CD4-positive, alpha-beta T cell (primary cell): ENCODE data around the gene ALPG. TPM values are rescaled to one million over a fixed set of nuclear protein-coding genes. Genes with fewer than 3 reads are reported as not detected.
"Not testable (repeated sequence)": the region's sequence is repeated elsewhere in the genome, so short reads cannot be mapped to it uniquely, and the experiment has no call there.

Experiments
- ATAC-seq: fragments of 200-7000 bp; cut with Tn5 transposase; one replicate; pipeline ENCODE4 v1.10.0; 2022; ENCODE audit warnings: mild to moderate bottlenecking; ENCODE audit not compliant: poor library complexity
- CTCF ChIA-PET: fragments of 350-600 bp; sonication (Branson Sonifier 250); formaldehyde crosslinking; loops from one replicate; lab custom pipeline; 2021; ENCODE audit warnings: antibody characterized with exemption, inconsistent platforms; lab: Charles Lee
- POLR2A ChIA-PET: fragments of 350-600 bp; sonication (Branson Sonifier 250); formaldehyde crosslinking; loops from one replicate; lab custom pipeline; 2021; ENCODE audit warnings: antibody characterized with exemption, inconsistent platforms; lab: Charles Lee
- DNase-seq, 14 experiments: peaks; one replicate each; pipeline ENCODE4 v3.0.0-alpha.2; 2013 to 2020; ENCODE audit warnings: mixed read lengths in 2 of 14
- H3K27ac ChIP-seq, 2 donors: one replicate each; pipeline versions ENCODE4 v1.5.1 to v1.7.0; 2013; ENCODE audit warnings: low read length in 2 of 2, low read depth in 1 of 2, mild to moderate bottlenecking in 1 of 2
- H3K27me3 ChIP-seq, 2 experiments: 1 replicate in 1 of 2; 2 replicates in 1 of 2; pipeline versions ENCODE4 v1.6.1 to v1.7.0; 2013; ENCODE audit warnings: low read length in 2 of 2, control low read depth in 1 of 2, mild to moderate bottlenecking in 1 of 2, moderate library complexity in 1 of 2; ENCODE audit not compliant: insufficient read depth in 2 of 2, control insufficient read depth in 1 of 2
- H3K36me3 ChIP-seq: one replicate; pipeline ENCODE4 v1.6.1; 2013; ENCODE audit warnings: low read length, control low read depth; ENCODE audit not compliant: insufficient read depth
- H3K4me1 ChIP-seq: one replicate; pipeline ENCODE4 v1.6.1; 2013; ENCODE audit warnings: low read length, control low read depth; ENCODE audit not compliant: insufficient read depth
- H3K4me3 ChIP-seq: one replicate; pipeline ENCODE4 v1.5.1; 2013; ENCODE audit warnings: mild to moderate bottlenecking, low read length, moderate library complexity
- H3K9me3 ChIP-seq, 2 experiments: 1 replicate in 1 of 2; 2 replicates in 1 of 2; pipeline versions ENCODE4 v1.6.1 to v1.7.0; 2013; ENCODE audit warnings: low read length in 2 of 2, mild to moderate bottlenecking in 2 of 2, control low read depth in 1 of 2, moderate library complexity in 1 of 2; ENCODE audit not compliant: control insufficient read depth in 1 of 2, insufficient read depth in 1 of 2
- H3K27ac Mint-ChIP-seq: one replicate; pipeline ENCODE4 v1.8.0; 2020; ENCODE audit warnings: mixed read lengths
- H3K27me3 Mint-ChIP-seq: one replicate; pipeline ENCODE4 v1.8.0; 2021; ENCODE audit warnings: mixed read lengths
- H3K36me3 Mint-ChIP-seq: one replicate; pipeline ENCODE4 v1.8.0; 2021; ENCODE audit warnings: low read depth, mixed read lengths
- H3K4me1 Mint-ChIP-seq: one replicate; pipeline ENCODE4 v1.8.0; 2021; ENCODE audit warnings: low read depth, mixed read lengths
- H3K4me3 Mint-ChIP-seq: one replicate; pipeline ENCODE4 v1.8.0; 2020; ENCODE audit warnings: mild to moderate bottlenecking, mixed read lengths
- H3K9me3 Mint-ChIP-seq: one replicate; pipeline ENCODE4 v1.8.0; 2020; ENCODE audit warnings: mixed read lengths
- CTCF ChIP-seq: fragments of 200-600 bp; IDR thresholded peaks from one replicate; pipeline ENCODE4 v1.8.0; 2022; ENCODE audit warnings: antibody characterized with exemption, mild to moderate bottlenecking
- intact Hi-C, 2 experiments: fragments of 100-400 bp; cut with DNase I in 1 of 2; cut with micrococcal nuclease in 1 of 2; formaldehyde crosslinking; loops; one replicate each; pipeline versions ENCODE4 v1.15.1 to v1.9.0; 2023 to 2025; cut with DNase I, micrococcal nuclease
- total RNA-seq, 174 experiments: library from RNA in 2 of 174; stranded (reverse) in 2 of 174; gene quantifications; one replicate each; pipeline ENCODE4 v1.2.3 and lab custom pipeline; 2021 to 2026

ALPG gene
- total RNA-seq, 2 experiments from 2014 or later, result not detected

GRCh38 chr2:232369126-232369951, 37.3 kb upstream of the ALPG start:
- no peak for TF ChIP-seq CTCF
- no peak overlapping the region for H3K4me3 Mint-ChIP-seq
- H3K4me1 Mint-ChIP-seq, result peaks cover 12% of the 10 kb centered on the region
- no peaks in the 10 kb centered on the region for H3K36me3 Mint-ChIP-seq
- no peak overlapping the region for H3K27ac Mint-ChIP-seq
- H3K27ac ChIP-seq, result no peak overlapping the region
- no peak for DNase-seq
- H3K9me3 ChIP-seq, result no peaks in the 10 kb centered on the region
- H3K4me1 ChIP-seq, result peaks cover 11% of the 10 kb centered on the region
- POLR2A ChIA-PET, result no interaction called here
- H3K27me3 Mint-ChIP-seq, result no peaks in the 10 kb centered on the region
- CTCF ChIA-PET, result no interaction called here
- intact Hi-C loops, result no loop called here
- ATAC-seq, result no peak
- H3K27me3 ChIP-seq, result no peaks in the 10 kb centered on the region
- no peaks in the 10 kb centered on the region for H3K9me3 Mint-ChIP-seq
- H3K4me3 ChIP-seq, result no peak overlapping the region
- H3K36me3 ChIP-seq, result no peaks in the 10 kb centered on the region

DNA sequence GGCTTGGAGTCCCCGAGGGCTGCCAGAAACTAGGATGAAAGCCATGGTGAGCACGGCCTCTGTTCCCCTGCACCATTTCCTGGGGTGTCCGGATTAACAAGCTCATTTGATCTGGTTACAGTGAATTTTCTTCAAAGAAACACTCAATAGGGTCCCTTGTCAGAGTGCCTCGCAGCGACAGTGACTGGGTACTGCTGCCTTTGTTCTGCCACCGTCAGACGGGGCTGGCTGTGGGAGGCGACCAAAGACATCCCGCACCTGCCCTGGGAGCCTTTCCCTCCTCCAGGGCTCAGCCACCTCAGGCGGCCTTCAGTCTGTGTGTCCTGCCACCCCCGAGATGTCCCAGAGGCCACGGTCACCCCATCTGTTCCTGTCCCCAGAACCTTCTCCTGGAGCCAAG, 36.6 kb upstream of the ALPG start:
- H3K9me3 Mint-ChIP-seq, H3K27me3 ChIP-seq, H3K36me3 Mint-ChIP-seq, CTCF ChIA-PET, H3K27ac Mint-ChIP-seq, H3K36me3 ChIP-seq, H3K27ac ChIP-seq, POLR2A ChIA-PET, H3K4me1 Mint-ChIP-seq, H3K4me3 Mint-ChIP-seq, ATAC-seq, DNase-seq, H3K27me3 Mint-ChIP-seq, H3K4me3 ChIP-seq, intact Hi-C loops, H3K9me3 ChIP-seq, H3K4me1 ChIP-seq: not testable (repeated sequence)

- Mint-ChIP-seq H3K27ac (no peak overlapping the region), H3K4me1 (no peaks in the 10 kb centered on the region), H3K4me3 (no peak overlapping the region), H3K9me3 (no peaks in the 10 kb centered on the region), H3K27me3 (no peaks in the 10 kb centered on the region), H3K36me3 (no peaks in the 10 kb centered on the region)
- intact Hi-C loops, result no loop called here
- DNase-seq (no peak), ATAC-seq (no peak)
- CTCF ChIA-PET, result no interaction called here
- no peak for TF ChIP-seq CTCF
- Histone ChIP-seq H3K27me3 (no peaks in the 10 kb centered on the region), H3K27ac (no peak overlapping the region), H3K4me3 (no peak overlapping the region), H3K9me3 (no peaks in the 10 kb centered on the region), H3K36me3 (no peaks in the 10 kb centered on the region), H3K4me1 (peaks cover 3% of the 10 kb centered on the region)
- POLR2A ChIA-PET, result no interaction called here
Observed at GRCh38 chr2:232372231-232373208, 34.1 kb upstream of the ALPG start.
